Nephron progenitor cell (in vitro differentiated cells): ENCODE measurements around the gene CYTH1.

Experiments
- DNase-seq: peaks from one replicate; pipeline ENCODE4 v3.0.0; 2021
- H3K27ac Mint-ChIP-seq: 2 replicates; pipeline ENCODE4 v1.8.0; 2021; ENCODE audit warnings: mild to moderate bottlenecking, moderate library complexity, mixed read lengths
- H3K27me3 Mint-ChIP-seq: 2 replicates; pipeline ENCODE4 v1.8.0; 2021; ENCODE audit warnings: mild to moderate bottlenecking, low read depth, mixed read lengths; ENCODE audit not compliant: poor library complexity
- H3K36me3 Mint-ChIP-seq: 2 replicates; pipeline ENCODE4 v1.8.0; 2021; ENCODE audit warnings: low read depth, mixed read lengths
- H3K4me1 Mint-ChIP-seq: 2 replicates; pipeline ENCODE4 v1.8.0; 2021; ENCODE audit warnings: mixed read lengths
- H3K4me3 Mint-ChIP-seq: 2 replicates; pipeline ENCODE4 v1.8.0; 2021; ENCODE audit warnings: mild to moderate bottlenecking, moderate library complexity, mixed read lengths
- H3K9me3 Mint-ChIP-seq: 2 replicates; pipeline ENCODE4 v1.8.0; 2021; ENCODE audit warnings: mild to moderate bottlenecking, moderate library complexity, mixed read lengths
- CTCF ChIP-seq: fragments of 200-600 bp; sonication (generic); IDR thresholded peaks from 2 replicates; pipeline ENCODE4 v1.5.0; 2021; ENCODE audit warnings: antibody characterized with exemption

Gene CYTH1

GRCh38 chr17:78766743-78767294 is 15.3 kb downstream of the CYTH1 start:
- Mint-ChIP-seq H3K4me1 (peaks cover 8% of the 10 kb centered on the region), H3K4me3 (no peak overlapping the region), H3K9me3 (peaks cover 10% of the 10 kb centered on the region), H3K27ac (no peak overlapping the region), H3K36me3 (peaks cover 10% of the 10 kb centered on the region), H3K27me3 (no peaks in the 10 kb centered on the region)
- no peak for TF ChIP-seq CTCF
- DNase-seq, result no peak

GRCh38 chr17:78766225-78766624 is 15.8 kb downstream of the CYTH1 start:
- Mint-ChIP-seq H3K27me3 (no peaks in the 10 kb centered on the region), H3K36me3 (peaks cover 8% of the 10 kb centered on the region), H3K27ac (no peak overlapping the region), H3K4me1 (peaks cover 8% of the 10 kb centered on the region), H3K9me3 (peaks cover 10% of the 10 kb centered on the region), H3K4me3 (no peak overlapping the region)
- no peak for TF ChIP-seq CTCF
- no peak for DNase-seq

GRCh38 chr17:78765821-78766220 is 16.3 kb downstream of the CYTH1 start:
- no peak for TF ChIP-seq CTCF
- Mint-ChIP-seq H3K9me3 (peaks cover 10% of the 10 kb centered on the region), H3K36me3 (peaks cover 8% of the 10 kb centered on the region), H3K27ac (no peak overlapping the region), H3K4me1 (peaks cover 8% of the 10 kb centered on the region), H3K27me3 (no peaks in the 10 kb centered on the region), H3K4me3 (no peak overlapping the region)
- DNase-seq, result no peak

GRCh38 chr17:78764871-78765270 is 17.2 kb downstream of the CYTH1 start:
- H3K4me3 Mint-ChIP-seq, result no peak overlapping the region
- DNase-seq, result no peak
- TF ChIP-seq CTCF, result no peak
- H3K27ac Mint-ChIP-seq, result peak overlapping the region; percentile 76
- H3K4me1 Mint-ChIP-seq, result peaks cover 11% of the 10 kb centered on the region
- H3K27me3 Mint-ChIP-seq, result no peaks in the 10 kb centered on the region
- H3K9me3 Mint-ChIP-seq, result peaks cover 10% of the 10 kb centered on the region
- H3K36me3 Mint-ChIP-seq, result peaks cover 8% of the 10 kb centered on the region

- Mint-ChIP-seq H3K27me3 (no peaks in the 10 kb centered on the region), H3K4me1 (peaks cover 24% of the 10 kb centered on the region), H3K9me3 (peaks cover 10% of the 10 kb centered on the region), H3K27ac (no peak overlapping the region), H3K4me3 (no peak overlapping the region), H3K36me3 (peaks cover 8% of the 10 kb centered on the region)
- TF ChIP-seq CTCF, result no peak
- no peak for DNase-seq
Measured at GRCh38 chr17:78763561-78763960, 18.5 kb downstream of the CYTH1 start.

GRCh38 chr17:78761789-78762406 is 20.2 kb downstream of the CYTH1 start:
- TF ChIP-seq CTCF, result no peak
- Mint-ChIP-seq H3K4me3 (no peak overlapping the region), H3K36me3 (peaks cover 8% of the 10 kb centered on the region), H3K27me3 (no peaks in the 10 kb centered on the region), H3K9me3 (peaks cover 10% of the 10 kb centered on the region), H3K27ac (no peak overlapping the region), H3K4me1 (peaks cover 30% of the 10 kb centered on the region)
- DNase-seq, result no peak
